NCI-H345 (cell line): Measurements from ENCODE around the gene CPM.
"Not testable (repeated sequence)": the region's sequence is repeated elsewhere in the genome, so short reads cannot be mapped to it uniquely, and the experiment has no call there.

Source experiments
- DNase-seq: peaks from one replicate; lab custom pipeline; 2025; lab: John Stamatoyannopoulos, UW

The CPM gene

DNA sequence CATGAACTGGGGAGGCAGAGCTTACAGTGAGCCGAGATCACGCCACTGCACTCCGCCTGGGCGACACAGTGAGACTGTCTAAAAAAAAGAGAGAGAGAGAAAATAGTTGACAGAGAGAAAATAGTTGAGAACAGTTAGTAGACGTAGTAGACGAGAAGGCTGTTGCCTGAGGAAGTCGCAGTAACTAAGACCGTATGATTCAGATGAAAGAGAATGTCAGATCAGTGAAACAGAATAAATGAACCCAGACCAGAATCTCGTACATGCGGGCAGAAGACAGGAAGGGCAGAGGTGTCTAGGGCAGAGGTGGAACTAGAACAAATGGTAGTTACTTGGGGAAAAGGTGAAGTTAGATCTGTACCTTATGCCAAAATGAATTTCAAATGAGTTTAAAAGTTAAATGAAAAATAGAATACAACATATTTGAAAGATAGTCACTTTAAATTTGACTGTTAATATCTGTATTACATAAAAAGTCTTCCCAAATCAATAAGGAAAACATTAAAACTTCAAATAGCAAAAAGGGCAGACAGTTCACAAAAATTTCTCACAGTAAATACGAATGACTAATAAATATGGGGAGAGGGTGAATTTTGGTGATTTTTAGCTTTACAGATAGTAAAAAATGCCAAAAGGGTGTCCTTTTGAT lies 107.3 kb downstream of the CPM start:
- DNase-seq: no peak

DNA sequence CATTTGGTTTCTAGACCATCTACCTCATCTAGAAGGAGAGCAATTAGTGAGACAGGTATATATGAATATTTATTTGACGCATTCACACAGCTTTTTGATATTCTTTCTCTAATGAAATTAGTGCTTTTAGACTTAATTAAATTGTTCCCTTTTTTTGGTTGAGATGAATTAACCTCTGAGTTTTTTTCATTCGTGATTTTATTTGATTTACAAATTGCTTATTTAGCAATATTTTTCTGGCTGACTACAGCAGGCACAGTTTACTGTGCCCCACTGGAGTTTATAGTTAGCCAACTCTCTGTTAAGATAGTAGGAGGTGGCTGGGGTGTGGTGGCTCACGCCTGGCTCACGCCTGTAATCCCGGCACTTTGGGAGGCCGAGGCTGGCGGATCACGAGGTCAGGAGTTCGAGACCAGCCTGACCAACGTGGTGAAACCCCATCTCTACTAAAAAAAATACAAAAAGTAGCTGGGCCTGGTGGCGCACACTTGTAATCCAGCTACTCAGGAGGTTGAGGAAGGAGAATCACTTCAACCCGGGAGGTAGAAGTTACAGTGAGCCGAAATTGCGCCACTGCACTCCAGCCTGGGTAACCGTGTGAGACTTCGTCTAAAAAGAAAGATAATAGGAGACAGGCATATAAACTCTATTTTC lies 108.2 kb downstream of the CPM start:
- no peak for DNase-seq

DNA sequence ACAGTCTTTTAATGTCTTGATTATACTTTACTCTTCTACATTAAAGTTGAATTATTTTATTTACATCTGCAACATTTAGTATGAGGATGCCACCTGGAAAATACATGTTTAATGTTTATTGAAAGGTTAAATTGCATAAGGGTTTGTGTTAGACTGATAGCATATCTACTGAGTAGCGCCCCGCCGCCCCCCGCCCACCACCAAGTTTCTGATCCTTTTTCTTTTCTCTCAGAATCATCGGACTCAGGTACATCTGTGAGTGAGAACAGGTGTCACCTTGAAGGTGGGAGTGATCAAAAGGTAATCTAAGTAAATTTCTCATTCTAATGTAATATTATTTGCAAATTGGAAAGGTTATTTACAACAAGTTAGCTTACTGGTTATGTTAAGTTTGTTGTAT lies 108.8 kb downstream of the CPM start:
- no peak for DNase-seq

DNA sequence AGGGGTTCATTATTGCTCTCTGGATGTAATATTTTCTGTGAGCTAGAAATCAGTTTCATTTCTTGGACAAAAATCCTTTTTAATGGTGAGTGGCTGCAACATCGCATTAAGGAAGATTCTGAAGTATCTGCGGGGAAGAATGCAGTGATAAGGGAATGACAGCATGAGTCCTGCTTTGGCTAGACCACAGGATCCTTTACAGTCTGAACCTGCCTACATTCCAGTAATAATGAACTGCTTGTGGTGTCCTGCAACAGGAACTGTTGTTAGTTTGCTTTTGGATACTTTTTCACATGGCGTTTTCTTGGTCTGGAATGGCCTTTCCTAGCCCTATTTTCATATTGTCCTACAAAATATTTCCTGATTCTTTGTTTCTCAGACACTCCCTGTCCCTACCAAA lies 109.3 kb downstream of the CPM start:
- no peak for DNase-seq

DNA sequence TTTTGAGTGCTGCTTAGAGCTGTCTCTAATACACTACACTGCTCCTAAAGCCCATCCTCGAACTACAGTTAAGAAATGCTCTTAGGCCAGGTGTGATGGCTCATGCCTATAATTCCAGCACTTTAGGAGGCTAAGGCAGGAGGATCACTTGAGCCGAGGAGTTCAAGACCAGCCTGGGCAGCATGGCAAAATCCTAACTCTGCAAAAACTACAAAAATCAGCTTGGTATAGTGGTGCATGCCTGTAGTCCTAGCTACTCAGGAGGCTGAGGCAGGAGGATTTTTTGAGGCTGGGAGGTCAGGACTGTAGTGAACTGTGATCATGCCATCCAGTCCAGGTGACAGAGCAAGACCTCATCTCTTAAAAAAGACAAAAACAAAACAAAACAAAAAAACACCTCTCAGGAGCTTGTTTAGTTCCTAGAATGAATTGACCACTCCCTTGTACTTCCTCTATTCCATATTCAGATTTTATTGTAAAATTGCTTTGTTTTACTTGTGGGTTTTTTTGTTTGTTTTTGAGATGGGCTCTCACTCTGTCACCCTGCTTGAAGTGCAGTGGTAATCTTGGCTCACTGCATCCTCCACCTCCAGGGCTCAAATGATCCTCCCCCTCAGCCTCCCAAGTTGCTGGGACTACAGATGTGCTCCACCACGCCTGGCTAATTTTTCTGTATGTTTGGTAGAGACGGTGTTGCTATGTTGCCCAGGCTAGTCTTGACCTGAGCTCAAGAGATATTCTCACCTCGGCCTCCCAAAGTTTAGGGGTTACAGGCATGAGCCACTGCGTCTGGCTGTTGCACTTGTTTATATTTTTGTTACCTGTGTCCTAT lies 111.4 kb downstream of the CPM start:
- DNase-seq: no peak

DNA sequence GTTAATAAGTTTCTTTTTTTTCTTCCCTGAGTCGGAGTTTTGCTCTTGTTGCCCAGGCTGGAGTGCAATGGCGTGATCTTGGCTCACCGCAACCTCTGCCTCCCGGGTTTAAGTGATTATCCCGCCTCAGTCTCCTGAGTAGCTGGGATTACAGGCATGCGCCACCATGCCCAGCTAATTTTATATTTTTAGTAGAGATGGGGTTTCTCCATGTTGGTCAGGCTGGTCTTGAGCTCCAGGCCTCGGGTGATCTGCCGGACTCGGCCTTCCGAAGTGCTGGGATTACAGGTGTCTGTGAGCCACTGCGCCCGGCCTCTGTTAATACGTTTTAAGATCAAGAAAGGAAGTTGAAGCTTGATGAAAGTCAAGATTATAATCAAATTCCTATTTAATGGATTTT lies 113.5 kb downstream of the CPM start:
- not testable (repeated sequence) for DNase-seq

DNA sequence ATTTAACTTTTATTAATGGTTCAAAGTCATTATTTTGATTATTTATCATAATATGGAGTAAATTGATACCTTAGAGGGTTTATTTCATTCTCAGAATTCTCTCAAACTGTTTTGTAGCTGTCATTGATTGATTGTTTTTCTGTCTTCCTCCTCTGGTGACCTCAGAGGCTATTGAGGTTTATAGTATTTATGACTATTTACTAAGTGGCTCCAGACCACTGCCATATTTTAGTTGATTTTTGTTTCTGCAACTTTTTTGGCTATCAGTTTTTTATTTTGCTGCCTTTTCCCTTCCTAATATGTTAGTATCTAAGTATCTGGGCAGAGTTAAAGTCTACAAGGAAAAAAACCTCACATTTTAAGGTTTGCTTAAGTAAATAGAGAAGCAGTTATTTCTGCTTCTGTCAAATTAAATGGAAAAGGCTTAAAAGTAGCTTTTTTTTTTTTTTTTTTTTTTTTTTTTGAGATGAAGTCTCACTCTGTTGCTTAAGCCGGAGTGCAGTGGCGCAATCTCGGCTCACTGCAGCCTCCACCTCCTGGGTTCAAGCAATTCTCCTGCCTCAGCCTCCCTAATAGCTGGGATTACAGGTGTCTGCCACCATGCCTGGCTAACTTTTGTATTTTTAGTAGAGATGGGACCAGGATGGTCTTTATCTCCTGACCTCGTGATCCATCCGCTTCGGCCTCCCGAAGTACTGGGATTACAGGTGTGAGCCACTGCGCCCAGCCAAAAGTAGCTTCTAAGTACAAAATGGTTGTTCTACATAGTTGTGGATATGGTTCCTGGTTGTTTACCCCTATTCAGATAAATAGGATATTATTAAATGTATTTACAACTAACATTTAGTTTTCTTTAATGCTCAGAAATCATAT lies 116.8 kb downstream of the CPM start:
- no peak for DNase-seq

DNA sequence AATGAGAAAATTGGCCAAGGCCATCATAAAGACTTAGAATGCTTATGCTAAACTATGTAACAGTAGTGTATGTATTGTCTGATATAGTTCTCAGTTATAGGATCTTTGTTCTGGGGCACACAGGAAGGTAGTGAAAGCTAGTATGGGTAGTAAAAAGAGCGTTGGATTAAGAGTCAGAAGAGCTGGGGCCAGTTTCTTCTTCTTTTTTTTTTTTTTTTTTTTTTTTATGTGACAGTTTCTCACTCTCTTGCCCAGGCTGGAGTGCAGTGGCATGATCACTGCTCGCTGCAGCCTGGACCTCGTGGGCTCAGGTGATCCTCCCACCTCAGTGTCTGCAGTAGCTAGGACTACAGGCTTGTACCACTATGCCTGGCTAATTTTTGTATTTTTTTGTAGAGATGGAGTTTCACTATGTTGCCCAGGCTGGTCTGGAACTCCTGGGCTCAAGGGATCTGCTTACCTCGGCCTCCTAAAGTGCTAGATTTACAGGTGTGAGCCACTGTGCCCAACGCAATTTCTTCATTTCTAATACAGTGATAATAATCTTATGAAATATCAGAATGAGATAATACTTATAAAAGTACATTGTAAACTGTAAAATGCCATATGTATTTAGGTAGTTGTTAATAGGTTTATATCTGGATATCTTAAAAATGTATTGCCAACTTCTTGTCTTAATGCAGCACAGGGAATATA lies 117.6 kb downstream of the CPM start:
- no peak for DNase-seq

DNA sequence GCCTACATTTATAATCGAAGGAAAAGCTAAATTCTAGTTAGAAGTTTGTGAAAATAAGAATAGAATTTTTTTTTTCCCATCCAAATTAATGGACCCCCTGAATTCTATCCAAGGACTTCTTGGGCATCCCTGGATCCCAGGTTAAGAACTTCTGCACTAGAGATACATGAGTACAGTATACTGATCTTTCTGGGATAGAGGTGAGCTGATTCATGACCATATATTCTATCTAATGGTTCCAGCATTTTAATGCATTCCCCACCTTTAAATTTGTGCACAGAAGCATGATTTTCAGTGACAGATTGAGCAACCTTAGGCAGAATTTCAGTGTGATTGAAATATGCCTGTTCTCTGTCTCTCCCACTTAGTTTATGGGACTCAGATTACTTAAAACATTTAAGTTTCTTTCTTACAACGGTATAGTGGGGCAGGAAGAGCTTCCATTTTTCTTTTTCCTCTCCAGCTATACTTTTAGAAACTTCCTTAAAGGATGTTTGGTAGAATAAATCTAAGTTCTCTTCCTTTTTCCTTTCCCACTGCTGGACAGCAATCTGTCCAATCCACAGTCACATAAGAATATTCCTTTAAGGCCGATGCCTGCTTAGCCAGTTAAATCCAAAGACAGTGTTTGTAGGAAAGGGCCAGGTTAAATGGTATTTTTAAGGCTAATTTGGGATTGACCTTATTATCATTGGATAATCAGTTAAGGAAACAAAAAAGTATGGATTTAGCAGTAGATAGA lies 118.3 kb downstream of the CPM start:
- DNase-seq: no peak

DNA sequence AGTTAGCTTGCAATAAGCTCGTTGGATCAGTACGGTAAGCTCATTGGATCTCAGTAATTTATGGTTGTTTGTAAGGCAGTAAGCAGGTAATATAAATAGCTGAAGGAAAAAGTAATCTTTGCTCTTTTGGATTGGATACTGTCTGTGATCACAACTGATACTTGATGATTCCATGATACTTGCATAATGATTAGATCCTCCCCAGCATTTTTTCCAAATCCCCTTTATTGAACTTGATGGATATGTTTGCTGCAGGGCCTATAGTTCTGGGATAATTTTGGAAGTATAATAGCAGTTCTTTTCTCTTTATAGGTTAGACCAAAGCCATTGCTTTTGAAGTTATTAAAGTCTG lies 119.8 kb downstream of the CPM start:
- no peak for DNase-seq

DNA sequence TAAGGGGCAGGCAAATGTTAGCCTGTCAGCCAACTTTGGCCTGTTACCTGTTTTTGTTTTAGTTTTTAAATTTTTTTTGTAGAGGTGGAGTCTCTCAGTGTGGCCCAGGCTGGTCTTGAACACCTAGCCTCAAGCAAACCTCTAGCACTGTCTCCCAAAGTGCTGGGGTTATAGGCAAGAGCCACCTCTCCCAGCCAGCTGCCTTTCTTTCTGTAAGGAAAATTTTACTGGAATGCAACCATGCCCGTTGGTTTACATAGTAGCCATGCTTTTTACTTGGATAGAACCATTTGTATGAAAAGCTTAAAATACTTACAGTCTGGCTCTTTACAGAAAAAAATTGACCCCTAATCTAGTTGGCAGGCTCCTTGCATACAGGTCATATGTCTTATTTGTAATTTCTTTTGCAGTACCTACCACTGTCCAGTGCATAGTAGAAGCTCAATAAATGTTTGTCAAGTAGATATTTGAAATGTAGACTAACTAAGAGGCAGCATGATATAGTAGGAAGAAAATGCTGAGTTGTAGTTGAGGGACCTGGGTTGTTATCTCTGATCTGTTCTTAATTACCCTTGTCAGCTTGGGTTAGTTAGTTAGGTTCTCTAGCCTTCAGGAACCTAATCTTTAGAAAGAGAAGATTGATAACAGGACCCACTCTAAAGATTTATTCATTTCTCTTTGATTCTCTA lies 120.3 kb downstream of the CPM start:
- DNase-seq: no peak

DNA sequence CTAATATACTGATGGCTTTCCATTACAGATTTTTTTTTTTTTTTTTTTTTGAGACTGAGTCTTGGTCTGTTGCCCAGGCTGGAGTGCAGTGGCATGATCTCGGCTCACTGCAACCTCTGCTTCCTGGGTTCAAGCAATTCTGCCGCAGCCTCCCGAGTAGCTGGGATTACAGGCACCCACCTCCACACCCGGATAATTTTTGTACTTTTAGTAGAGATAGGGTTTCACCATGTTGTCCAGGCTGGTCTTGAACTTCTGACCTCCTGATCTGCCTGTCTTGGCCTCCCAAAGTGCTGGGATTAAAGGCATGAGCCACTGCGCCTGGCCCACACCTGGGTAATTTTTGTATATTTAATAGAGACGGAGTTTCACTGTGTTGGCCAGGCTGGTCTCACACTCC lies 121.4 kb downstream of the CPM start:
- DNase-seq: not testable (repeated sequence)

DNA sequence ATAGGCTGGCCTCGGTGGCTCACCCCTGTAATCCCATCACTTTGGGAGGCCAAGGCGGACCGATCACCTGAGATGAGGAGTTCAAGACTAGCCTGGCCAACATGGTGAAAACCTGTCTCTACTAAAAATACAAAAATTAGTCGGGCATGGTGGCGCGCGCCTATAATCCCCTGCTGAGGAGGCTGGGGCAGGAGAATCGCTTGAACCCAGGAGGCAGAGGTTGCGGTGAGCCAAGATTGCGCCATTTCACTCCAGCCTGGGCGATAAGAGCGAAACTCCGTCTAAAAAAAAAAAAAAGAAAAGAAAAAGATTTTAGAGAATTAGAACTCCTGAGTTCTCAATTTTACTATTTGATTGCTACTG lies 123.0 kb downstream of the CPM start:
- not testable (repeated sequence) for DNase-seq

DNA sequence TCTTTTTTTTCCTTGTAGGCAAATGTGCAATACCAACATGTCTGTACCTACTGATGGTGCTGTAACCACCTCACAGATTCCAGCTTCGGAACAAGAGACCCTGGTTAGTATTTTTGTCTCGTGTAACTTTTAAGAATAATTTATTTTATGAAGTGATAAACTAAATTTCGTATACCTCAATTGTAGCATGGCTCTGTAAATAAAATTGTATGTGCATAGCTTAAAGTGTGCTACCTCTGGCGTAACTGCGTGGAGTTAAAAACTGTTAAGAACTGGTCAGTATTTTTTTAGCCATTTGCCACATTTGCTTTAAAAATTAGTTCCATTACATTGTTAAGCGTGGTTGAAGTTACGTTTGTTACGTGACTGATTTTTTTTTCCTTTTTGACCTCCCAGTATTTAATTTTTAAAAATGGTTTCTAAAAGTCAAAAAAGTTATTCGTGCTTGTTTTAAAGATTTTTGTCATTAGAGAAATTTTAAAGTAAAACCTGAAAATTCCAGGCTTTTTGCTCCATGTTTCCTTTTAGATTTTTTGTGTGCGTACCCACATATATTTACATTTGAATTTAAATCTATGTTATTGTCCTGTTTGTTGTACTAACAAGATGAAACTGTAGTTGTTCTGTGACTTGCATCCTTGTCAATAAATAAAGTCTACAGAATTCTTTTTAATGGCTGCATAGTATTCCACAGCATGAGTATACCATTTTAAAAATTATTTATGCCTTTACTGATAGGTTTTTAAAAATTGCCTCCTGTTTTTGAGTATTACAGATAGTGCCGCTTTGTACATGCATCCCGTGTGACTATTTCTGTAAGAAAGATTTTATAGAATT lies 123.6 kb downstream of the CPM start:
- DNase-seq: no peak

DNA sequence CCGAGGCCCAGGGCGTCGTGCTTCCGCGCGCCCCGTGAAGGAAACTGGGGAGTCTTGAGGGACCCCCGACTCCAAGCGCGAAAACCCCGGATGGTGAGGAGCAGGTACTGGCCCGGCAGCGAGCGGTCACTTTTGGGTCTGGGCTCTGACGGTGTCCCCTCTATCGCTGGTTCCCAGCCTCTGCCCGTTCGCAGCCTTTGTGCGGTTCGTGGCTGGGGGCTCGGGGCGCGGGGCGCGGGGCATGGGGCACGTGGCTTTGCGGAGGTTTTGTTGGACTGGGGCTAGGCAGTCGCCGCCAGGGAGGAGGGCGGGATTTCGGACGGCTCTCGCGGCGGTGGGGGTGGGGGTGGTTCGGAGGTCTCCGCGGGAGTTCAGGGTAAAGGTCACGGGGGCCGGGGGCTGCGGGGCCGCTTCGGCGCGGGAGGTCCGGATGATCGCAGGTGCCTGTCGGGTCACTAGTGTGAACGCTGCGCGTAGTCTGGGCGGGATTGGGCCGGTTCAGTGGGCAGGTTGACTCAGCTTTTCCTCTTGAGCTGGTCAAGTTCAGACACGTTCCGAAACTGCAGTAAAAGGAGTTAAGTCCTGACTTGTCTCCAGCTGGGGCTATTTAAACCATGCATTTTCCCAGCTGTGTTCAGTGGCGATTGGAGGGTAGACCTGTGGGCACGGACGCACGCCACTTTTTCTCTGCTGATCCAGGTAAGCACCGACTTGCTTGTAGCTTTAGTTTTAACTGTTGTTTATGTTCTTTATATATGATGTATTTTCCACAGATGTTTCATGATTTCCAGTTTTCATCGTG lies 124.4 kb downstream of the CPM start:
- DNase-seq: peak; percentile 94

DNA sequence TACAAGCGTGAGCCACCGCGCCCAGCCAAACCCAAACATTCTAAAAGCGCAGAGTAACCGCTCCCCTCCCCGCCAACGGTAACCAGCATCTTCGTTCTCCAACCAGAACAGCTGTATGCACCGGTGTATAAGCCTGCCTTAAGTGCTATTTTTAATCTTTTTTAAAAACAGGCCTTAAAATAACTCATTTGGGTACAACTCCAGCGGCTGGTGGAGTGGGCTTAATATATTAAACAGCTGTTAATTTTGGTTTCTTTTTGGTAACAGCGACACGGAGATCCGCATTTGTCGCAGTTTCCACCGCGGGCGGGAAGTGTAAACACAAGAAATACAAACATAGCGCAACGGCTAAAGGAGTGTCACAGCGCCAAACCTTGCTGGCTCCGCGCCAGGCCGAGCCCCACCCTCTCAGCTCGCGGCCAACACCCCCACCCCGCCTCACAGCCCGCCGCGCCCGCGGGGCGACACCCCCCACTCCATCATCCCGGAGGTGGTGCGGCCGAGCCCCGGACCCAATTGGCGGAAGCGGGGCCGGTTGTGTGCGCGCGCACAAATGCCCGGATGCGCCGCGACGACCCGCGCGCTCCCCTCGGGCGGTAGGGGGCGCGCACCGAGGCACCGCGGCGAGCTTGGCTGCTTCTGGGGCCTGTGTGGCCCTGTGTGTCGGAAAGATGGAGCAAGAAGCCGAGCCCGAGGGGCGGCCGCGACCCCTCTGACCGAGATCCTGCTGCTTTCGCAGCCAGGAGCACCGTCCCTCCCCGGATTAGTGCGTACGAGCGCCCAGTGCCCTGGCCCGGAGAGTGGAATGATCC lies 125.2 kb downstream of the CPM start, which contains the start of gene MDM2:
Gene MDM2, plus strand, starts transcription at position 602 of the 812 bp plus-strand sequence. CDS start 301 bp downstream, outside the sequence.
- peak; percentile 98 for DNase-seq

DNA sequence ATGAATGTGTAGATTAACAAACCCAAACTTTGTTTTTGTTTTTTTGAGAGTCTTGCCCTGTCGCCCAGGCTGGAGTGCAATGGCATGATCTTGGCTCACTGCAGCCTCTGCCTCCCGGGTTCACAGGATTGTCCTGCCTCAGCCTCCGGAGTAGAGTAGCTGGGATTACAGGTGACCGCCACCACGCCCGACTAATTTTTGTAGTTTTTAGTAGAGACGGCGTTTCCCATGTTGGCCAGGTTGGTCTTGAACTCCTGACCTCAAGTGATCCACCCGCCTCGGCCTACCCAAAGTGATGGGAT lies 125.7 kb downstream of the CPM start:
- DNase-seq: not testable (repeated sequence)
